Activated T-helper 9 cell treated with anti-CD3 and anti-CD28 coated beads, Interleukin-2, amount 50 U/mL, for 16 hours (primary cell): Measurements from ENCODE around the gene UFL1.
"Not testable (repeated sequence)": the region's sequence is repeated elsewhere in the genome, so short reads cannot be mapped to it uniquely, and the experiment has no call there.

ENCODE experiments used
- DNase-seq: peaks from one replicate; pipeline ENCODE4 v3.0.0-alpha.2; 2020; ENCODE audit warnings: low read depth

The UFL1 gene

DNA sequence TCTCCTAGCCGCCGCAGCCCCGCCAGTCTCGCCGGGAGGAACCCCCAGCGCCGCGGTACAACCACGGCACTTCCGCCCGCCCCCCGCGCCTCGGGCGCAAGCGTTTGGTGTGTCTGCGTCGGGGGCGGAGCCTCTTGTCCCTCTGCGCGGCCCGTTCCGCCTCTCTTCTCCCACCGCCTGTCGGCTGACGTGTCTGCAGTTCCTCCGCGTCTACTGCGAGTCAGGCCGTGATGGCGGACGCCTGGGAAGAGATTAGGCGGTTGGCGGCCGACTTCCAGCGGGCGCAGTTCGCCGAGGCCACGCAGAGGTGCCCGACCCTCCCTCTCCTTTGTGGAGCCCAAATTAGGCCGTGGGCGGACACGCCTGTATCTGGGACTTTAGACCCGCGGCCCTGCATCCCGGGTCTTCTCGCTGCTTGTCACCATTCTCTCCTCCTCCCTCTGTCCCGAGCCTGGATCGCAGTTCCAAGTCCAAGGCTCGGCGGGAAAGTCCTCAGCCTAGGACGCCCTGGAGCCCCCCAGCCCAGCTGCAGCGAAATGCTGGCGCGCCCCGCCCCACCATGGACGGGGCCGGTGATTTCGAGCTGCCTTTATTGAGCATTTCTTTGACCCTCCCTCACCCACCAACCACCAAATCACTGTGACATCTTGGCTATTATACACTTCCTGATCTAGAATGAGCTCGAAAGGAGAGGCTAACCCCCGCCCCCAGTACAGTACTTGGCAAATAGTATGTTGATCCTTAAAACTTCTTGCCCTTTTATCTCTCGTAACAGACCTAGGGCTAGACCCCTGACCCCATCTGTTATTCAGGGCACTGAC is at the start of gene UFL1:
UFL1 (plus strand) TSS at position 163 of the 821 bp plus-strand sequence; CDS start at position 231, 68 bp downstream.
- peak; percentile 93 for DNase-seq

DNA sequence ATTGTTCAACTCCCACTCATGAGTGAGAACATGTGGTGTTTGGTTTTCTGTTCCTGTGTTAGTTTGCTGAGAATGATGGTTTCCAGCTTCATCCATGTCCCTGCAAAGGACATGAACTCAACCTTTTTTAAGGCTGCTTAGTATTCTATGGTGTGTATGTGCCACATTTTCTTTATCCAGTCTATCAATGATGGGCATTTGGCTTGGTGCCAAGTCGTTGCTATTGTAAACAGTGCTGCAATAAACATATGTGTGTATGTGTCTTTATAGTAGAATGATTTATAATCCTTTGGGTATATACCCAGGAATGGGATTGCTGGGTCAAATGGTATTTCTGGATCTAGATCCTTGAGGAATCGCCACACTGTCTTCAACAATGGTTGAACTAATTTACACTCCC is 49.3 kb upstream of the UFL1 start:
- DNase-seq, result not testable (repeated sequence)

DNA sequence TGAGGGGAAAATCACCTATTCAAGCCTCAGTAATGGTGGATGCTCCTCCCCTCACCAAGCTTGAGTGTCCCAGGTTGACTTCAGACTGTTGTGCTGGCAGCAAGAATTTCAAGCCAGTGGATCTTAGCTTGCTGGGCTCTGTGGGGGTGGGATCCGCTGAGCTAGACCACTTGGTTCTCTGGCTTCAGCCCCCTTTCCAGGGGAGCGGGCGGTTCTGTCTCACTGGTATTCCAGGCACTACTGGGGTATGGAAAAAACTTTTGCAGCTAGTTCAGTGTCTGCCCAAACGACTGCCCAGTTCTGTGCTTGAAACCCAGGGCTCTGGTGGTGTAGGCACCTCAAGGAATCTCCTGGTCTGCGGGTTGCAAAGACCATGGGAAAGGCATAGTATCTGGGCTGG is 42.9 kb upstream of the UFL1 start:
- DNase-seq, result no peak

DNA sequence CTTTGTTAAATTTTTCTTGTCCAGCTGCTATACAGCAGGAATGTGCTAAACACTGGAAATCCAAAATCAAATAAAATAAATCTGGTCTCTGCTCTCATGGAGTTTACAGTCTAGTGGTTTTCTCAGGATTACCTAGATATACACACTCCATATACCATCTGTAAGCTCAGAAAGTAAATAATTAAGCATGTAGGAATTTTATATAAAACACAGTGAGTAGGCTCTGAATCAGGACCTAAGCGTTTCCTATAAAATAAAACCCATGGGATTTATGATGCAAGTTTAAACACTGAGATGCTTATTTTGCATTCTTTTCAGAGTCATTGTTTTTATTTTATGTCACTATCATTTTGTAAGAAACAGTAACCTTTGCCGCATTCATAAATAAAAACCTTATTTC is 29.7 kb upstream of the UFL1 start:
- no peak for DNase-seq

DNA sequence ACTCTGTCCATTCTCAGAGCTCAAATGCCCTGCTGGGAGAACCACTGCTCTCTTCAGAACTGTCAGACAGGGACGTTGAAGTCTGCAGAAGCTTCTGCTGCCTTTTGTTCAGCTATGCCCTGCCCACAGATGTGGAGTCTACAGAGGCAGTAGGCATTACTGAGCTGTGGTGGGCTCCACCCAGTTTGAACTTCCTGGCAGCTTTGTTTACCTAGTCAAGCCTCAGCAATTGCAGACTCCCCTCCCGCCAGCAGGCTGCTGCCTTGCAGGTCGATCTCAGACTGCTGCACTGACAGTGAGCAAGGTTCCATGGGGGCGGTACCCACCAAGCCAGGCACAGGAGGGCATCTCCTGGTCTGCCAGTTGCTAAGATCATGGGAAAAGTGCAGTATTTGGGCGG is 21.8 kb upstream of the UFL1 start:
- peak; percentile 13 for DNase-seq

DNA sequence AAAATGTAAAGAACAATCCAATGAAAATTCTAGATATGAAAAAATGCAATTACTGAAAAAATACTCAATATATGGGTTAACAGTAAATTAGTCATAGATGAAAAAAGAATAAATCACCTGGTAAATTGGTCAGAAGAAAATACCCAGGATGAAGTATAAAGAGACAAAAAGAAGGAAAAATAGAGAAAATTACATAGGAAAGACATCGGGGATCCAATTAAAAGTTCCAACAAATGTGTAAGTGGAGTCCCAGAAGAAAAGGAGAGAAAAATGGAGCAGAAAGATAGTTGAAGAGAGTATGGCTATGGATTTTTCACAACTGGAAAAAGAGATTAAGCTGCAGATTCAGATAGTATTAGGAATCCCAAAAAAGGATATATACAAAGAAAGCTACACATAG is 18.7 kb upstream of the UFL1 start:
- no peak for DNase-seq

DNA sequence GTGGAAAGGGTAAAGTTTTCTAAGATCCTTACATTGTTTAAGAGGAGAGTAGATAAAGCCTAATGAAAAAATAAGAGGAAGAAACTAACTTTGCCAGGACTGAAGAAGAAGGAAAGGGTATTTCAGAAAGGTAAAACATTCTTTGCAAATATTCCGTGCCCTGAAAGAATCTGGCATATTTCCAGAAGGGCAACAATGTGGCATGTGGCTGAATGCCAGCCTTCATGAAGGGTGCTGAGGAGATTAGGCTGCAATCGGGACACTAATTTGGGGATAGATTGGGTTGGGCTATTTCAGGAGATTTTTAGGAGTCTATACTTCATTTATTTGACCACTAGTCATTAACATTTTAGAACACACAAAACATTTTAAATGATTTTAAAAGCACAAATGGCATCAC is 16.2 kb upstream of the UFL1 start:
- DNase-seq, result no peak

DNA sequence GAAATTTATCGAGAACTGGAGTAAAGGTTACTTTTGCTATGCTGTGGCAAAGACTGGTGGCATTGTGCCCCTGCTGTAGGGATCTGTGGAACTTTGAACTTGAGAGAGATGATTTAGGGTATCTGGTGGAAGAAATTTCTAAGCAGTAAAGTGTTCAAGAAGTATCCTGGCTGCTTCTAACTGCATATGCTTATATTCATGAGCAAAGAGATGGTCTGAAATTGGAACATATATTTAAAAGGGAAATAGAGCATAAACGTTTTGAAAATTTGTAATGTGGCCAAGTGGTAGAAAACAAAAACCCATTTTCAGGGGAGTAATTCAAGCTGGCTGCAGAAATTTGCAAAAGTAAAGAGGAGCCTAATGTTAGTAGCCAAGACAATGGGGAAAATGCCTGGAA is 12.3 kb upstream of the UFL1 start:
- DNase-seq, result no peak

DNA sequence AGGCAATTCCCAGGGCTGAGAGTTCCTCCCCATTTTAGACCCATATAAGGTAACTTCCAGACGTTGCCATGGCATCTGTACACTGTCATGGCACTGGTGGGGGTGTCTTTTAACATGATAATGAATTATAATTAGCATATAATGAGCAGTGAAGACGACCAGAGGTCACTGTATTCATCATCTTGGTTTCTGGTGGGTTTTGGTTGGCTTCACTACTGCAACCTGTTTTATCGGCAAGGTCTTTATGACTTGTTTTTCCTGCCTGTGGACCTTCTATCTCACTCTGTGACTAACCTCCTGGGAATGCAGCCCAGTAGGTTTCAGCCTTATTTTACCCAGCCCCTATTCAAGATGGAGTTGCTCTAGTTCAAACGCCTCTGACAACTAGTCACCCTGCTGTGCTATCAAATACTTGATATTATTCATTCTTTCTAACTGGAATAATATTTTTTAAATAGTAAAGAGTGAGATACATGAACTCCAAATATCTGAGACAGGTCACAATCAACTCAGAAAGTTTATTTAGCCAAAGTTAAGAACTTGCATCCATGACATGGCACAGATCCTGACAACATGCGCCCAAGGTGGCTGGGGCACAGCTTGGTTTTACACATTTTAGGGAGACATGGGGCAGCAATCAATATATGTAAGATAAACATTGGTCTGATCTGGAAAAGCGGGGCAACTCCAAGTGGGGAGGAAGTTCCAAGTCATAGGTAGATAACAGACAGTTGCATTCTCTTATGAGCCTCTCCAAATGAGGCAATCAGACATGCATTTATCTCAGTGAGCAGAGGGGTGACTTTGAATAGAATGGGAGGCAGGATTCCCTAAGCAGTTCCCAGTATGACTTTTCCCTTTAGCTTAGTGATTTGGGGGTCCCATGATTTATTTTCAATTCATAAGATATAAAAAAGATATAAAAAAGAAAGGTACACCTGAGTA is 1.2 kb upstream of the UFL1 start:
- DNase-seq, result no peak

DNA sequence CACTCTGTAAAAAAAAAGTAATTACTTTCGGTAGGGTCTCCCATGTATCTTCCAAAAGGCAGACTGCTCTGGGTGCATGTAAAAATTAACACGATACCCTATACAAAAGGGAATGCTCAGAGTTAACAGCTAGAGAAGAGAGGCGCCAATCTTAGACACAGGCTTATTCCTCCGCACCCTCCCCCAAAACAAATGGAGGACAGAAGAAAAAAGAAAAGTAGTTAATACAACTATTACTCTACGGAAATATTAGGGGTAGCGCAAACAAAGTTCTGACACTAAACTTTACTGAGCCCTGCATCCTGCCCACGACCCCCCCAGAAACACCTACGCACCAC is 331 bp upstream of the UFL1 start:
- no peak for DNase-seq

DNA sequence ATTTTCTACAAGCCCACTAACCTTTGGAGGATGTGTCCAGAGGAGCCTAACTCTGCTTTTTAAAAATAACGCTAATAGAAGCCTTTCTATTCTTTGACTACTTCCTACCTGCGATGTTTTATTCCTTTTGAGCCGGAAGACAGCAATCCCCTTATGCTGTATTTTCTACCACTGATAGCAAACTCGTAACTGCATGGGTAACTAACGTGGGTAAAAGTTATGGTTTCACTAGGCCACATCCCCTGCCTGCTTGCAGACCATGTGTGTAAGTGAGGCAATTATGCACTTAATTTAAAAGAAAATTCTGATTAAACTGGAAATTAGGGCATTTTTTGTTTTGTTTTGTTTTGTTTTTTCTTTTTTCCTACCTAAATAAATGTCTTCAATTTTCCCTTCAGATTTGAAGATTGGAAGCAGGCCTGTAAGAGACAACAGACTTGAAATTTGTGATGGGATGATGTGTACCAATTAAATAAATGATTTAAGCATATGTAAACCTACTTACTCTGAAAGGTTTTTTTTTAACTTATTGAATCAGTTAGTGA is 931 bp downstream of the UFL1 start:
- DNase-seq, result no peak

DNA sequence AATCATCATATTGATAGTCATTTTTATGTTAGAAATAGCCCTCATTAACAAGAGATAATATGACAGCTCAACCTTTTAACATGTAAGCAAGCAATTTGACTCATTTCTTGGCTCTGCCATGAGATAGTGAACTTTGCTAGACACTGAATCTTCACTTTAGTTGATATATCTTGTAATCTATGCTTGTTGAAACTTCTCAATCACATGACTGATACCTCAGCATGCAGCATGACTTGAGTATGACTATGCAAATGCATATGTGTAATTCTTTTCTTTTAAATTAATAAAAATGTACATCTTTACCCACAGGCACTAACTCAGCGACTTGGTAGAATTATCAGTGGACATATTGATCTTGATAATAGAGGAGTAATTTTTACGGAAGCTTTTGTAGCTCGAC is 6.6 kb downstream of the UFL1 start:
- no peak for DNase-seq

DNA sequence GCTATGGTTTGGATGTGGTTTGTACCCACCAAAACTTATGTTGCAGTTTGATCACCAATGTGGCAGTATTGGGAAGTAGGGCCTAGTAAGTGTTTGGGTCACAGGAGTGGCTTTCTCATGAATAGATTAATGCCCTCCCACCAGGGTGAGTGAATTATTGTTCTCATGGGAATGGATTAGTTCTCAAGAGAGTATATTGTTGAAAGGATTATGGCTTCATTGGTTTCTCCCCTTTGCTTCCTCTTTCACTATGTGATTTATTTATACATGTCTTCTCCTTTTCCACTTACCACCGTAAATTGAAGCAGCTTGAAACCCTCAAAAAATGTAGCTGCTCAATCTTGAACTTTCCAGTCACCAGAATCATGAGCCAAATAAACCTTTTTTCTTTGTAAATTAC is 10.8 kb downstream of the UFL1 start:
- no peak for DNase-seq

DNA sequence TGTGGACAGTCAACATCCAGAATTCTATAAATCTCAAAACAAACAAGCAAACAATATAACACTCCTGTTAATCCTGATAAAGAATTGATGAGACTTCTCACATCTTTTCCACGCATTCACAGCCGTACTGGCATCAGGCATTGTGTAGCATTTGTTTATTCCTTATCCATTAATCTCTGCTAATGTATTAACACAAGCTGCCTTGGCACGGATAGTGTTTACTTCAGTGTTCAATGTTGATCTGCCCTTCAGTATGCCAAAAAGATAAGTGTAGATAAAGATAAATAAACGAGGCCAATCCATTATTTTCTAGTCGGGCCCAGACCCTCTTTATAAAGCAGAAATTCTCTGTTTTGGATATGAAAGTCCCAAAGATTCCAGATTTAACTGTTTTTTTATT is 16.1 kb downstream of the UFL1 start:
- DNase-seq, result no peak

DNA sequence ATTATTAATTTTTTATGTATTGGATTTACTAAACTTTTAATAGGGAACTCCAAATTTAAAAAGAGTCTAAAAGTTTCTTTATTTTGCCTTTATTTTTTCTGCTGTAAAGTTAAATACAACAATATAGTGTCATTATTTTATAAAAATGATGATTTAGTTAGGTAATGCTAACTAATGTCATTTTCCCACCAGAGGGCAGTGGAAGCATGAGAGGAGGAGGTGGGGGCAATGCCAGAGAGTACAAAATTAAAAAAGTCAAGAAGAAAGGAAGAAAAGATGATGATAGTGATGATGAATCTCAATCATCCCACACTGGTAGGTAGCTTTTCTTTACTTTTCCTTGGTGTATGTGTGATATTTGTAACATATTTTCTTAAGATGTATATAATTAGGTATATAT is 21.1 kb downstream of the UFL1 start:
- DNase-seq, result no peak

DNA sequence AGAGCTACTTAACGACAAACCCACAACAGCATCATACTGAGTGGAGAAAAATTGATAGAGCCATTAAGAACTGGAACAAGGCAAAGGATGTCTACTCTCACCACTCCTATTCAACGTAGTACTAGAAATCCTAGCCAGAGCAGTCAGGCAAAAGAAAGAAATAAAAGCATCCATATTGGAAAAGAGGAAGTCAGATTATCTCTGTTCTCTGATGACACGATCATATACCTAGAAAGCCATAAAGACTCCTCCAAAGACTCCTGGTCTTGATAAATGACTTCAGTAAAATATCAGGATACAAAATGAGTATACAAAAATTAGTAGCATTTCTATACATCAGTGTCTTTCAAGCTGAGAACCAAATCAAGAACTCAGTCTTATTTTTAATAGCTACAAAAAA is 24.3 kb downstream of the UFL1 start:
- no peak for DNase-seq

DNA sequence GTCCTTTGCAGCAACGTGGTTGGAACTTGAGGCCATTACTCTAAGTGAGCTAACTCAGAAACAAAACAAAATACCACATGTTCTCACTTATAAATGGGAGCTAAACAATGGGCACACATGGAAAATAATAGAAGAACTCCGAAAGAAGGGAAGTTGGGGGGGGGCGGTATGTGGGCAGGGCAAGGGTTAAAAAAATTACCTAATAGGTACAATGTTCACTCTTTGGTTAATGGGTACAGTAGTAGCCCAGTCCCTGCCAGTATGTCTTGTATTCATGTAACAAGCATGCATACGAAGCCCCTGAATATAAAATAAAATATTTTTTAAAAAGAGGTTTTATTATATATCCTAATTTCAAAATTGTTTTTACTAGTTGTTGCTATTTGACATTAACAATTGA is 26.0 kb downstream of the UFL1 start:
- DNase-seq, result no peak

DNA sequence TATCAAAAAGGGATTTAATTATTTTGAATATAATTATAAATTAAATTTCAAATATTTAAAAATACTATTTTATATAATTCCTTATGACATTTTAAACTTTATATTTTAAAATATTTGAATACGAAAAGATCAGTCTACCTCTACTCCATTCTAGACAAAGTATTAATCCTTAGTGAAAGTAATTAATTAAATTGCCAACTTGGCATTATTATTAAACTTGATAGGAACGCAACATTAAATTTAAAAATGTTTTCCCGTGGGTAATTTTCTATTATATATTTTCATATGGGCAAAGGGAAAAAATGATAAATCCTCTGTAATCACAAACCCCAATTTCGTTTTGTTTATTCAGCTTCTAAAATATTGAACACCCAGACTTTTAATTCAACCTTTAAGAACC is 33.0 kb downstream of the UFL1 start:
- DNase-seq, result no peak

DNA sequence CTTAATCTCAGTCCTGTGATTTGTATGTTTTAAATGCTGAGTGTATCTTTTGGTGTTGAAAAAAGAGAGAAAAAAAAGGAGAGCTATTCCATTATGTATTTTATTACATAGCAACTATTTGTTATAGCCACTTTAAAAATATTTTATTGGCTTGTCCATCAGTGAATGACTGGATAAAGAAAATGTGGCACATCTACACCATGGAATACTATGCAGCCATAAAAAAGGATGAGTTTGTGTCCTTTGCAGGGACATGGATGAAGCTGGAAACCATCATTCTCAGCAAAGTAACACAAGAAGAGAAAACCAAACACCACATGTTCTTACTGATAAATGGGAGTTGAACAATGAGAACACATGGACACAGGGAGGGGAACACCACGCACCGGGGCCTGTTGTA is 38.1 kb downstream of the UFL1 start:
- not testable (repeated sequence) for DNase-seq

DNA sequence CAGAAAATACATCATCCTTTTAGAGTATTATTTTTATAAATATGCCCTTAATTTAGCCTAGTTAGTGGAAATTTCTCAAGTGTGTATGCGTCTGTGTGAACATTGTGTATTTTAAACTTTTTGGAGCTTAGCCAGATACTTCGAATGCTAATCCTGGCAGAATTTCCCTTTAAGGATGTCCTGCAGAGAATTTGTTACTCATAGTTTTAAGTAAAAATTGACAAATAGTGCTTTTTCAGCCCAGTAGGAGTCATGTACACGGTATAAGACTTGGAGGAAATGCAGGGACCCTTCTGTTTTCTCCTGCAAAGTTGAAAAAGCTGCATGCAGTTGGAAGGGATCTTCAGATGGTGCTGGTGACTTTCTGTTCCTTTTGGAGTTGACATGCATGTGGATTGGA is 41.3 kb downstream of the UFL1 start, which contains the start of gene FHL5:
FHL5 (plus strand) TSS at position 243 of the 400 bp plus-strand sequence. CDS start 40,486 bp downstream, outside the sequence.
- DNase-seq, result no peak

DNA sequence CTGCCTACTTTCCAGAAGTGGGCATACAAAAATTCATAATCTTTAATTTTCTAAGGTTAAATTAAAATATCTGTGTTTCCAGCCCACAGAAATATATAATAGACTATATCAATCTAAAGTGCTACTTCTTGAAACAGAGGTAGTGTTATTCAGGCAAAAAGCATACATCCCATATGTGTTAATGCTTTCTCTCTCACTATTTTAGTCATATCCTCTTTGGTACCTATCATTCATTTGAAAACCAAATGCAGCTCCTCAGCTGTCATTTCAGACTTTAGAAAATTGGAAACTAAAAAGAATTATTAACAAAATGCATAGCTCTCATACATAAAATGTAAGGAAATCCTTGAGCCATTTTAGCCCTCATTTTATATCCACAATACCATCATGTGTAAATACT is 42.2 kb downstream of the UFL1 start:
- no peak for DNase-seq

DNA sequence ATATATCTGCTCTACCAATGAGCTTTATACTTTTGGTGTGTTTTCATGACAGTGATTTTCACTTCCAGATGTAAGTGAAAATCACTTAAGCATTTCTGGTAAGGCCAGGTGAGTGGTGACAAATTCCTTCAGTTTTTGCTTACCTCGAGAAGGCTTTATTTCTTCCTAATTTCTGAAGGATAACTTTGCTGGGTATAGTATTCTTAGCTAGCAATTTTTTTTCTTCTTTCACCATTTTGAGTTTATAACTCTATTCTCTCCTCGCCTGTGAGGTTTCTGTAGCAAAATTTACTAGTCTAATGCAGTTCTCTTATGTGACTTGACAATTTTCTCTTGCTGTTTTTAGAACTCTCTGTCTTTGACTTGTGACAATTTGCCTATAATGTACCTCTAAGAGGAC is 48.4 kb downstream of the UFL1 start:
- DNase-seq, result no peak

DNA sequence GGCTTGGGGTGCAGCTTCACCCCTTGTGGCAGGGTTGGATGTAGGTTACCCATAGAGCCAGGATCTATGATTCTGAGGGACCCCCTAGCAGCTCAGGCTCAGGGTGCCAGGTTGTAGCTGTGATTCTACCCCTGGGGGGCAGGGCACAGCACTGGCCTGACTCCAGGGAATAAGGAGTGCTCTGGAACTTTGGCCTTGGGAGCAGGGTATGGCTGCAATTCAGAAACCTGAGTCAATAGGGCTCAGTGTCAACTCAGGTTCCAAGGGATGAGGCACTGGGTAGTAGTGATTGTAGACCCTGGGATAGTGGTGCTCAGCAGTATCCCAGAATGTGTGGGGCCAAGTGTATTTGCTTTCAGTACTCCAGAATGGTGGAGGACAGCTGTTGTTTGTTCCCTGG is 49.9 kb downstream of the UFL1 start:
- no peak for DNase-seq
